SK-N-SH treated with all-trans-retinoic acid at 6 μM for 48 hours (cell line): ENCODE results near the gene TNP2.

ENCODE experiments used
- ARNTL ChIP-seq: fragments of 450-650 bp; formaldehyde crosslinking; IDR thresholded peaks from 2 replicates; pipeline ENCODE4 v1.5.0; 2020; ENCODE audit warnings: low read depth, mild to moderate bottlenecking, moderate library complexity, borderline replicate concordance
- BACH2 ChIP-seq: fragments of 250-450 bp; sonication (Bioruptor Pico); IDR thresholded peaks from 2 replicates; pipeline ENCODE4 v1.9.0; 2021; ENCODE audit warnings: mild to moderate bottlenecking, borderline replicate concordance
- CSDC2 ChIP-seq: fragments of 250-450 bp; sonication (Bioruptor Pico); IDR thresholded peaks from 2 replicates; pipeline ENCODE4 v1.5.0; 2020; ENCODE audit warnings: mild to moderate bottlenecking, moderate library complexity
- RARB ChIP-seq: fragments of 250-450 bp; sonication (Bioruptor Pico); IDR thresholded peaks from 2 replicates; pipeline ENCODE4 v1.8.0; 2021; ENCODE audit warnings: mild to moderate bottlenecking, moderate library complexity
- SNAI2 ChIP-seq: fragments of 250-450 bp; sonication (Bioruptor Pico); IDR thresholded peaks from 2 replicates; pipeline ENCODE4 v1.5.0; 2020; ENCODE audit warnings: mild to moderate bottlenecking, moderate library complexity
- TCF4 ChIP-seq: fragments of 250-450 bp; sonication (Bioruptor Pico); IDR thresholded peaks from 2 replicates; pipeline ENCODE4 v1.8.0; 2021; ENCODE audit warnings: mild to moderate bottlenecking, moderate library complexity, borderline replicate concordance
- ZFP3 ChIP-seq: fragments of 250-450 bp; sonication (Bioruptor Pico); IDR thresholded peaks from 2 replicates; pipeline ENCODE4 v1.5.0; 2020; ENCODE audit warnings: mild to moderate bottlenecking, moderate library complexity
- ZFP30 ChIP-seq: fragments of 450-650 bp; formaldehyde crosslinking; IDR thresholded peaks from 2 replicates; pipeline ENCODE4 v1.5.0; 2022; ENCODE audit warnings: mild to moderate bottlenecking, moderate library complexity
- ZNF8 ChIP-seq: fragments of 450-650 bp; formaldehyde crosslinking; IDR thresholded peaks from 2 replicates; pipeline ENCODE4 v1.5.0; 2020; ENCODE audit warnings: mild to moderate bottlenecking, moderate library complexity
- TF ChIP-seq, protein P1 (sequence below): fragments of 250-450 bp; sonication (Bioruptor Pico); IDR thresholded peaks from 2 replicates; pipeline ENCODE4 v1.5.1; 2021; ENCODE audit warnings: mild to moderate bottlenecking, moderate library complexity
- TF ChIP-seq, protein P2 (sequence below): fragments of 250-450 bp; sonication (Bioruptor Pico); IDR thresholded peaks from 2 replicates; pipeline ENCODE4 v1.8.0; 2020; ENCODE audit warnings: mild to moderate bottlenecking, moderate library complexity, borderline replicate concordance

DNA sequence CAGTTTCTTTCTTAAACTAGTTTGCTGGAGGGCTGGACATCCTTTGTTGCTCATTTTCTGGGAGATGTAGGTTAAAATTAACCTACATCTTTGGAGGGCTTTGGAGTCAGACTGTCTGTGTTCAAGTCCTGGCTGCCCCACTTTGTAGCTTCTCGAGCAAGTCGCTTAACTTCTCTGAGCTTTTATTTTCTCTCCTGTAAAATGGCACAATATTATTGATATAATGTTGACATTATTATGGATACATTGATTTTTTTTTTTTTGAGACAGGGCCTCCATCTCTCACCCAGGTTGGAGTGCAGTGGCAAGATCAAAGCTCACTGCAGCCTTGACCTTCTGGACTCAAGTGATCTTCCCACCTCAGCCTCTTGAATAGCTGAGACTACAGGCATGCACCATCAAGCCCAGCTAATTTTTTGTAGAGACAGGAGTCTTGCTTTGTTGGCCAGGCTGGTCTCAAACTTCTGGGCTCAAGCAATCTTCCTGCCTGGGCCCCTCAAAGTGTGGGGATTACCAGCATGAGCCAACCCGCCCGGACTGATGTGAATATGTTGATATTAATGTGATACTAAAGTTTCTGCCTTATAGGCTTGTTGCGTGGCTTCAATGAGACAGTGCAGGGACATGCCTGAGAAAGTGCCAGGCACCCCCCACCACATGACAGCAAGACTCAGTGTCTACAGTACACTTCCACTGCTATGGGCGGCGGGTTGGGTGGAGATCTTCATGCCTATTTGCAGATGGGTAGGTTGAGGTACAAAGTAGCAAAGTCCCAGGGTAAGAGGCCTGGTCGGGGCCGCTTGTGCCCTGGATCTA lies 44.6 kb upstream of the TNP2 start:
- TF ChIP-seq, protein P1, sequence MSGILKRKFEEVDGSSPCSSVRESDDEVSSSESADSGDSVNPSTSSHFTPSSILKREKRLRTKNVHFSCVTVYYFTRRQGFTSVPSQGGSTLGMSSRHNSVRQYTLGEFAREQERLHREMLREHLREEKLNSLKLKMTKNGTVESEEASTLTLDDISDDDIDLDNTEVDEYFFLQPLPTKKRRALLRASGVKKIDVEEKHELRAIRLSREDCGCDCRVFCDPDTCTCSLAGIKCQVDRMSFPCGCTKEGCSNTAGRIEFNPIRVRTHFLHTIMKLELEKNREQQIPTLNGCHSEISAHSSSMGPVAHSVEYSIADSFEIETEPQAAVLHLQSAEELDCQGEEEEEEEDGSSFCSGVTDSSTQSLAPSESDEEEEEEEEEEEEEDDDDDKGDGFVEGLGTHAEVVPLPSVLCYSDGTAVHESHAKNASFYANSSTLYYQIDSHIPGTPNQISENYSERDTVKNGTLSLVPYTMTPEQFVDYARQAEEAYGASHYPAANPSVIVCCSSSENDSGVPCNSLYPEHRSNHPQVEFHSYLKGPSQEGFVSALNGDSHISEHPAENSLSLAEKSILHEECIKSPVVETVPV (CRISPR knock-in tag), result no peak
- TF ChIP-seq ZNF8 (no peak), RARB (CRISPR knock-in tag) (no peak), ZFP3 (no peak), ARNTL (no peak), SNAI2 (CRISPR knock-in tag) (no peak), BACH2 (CRISPR knock-in tag) (no peak), TCF4 (CRISPR knock-in tag) (no peak), ZFP30 (CRISPR knock-in tag) (no peak), CSDC2 (CRISPR knock-in tag) (no peak)
- TF ChIP-seq, protein P2, sequence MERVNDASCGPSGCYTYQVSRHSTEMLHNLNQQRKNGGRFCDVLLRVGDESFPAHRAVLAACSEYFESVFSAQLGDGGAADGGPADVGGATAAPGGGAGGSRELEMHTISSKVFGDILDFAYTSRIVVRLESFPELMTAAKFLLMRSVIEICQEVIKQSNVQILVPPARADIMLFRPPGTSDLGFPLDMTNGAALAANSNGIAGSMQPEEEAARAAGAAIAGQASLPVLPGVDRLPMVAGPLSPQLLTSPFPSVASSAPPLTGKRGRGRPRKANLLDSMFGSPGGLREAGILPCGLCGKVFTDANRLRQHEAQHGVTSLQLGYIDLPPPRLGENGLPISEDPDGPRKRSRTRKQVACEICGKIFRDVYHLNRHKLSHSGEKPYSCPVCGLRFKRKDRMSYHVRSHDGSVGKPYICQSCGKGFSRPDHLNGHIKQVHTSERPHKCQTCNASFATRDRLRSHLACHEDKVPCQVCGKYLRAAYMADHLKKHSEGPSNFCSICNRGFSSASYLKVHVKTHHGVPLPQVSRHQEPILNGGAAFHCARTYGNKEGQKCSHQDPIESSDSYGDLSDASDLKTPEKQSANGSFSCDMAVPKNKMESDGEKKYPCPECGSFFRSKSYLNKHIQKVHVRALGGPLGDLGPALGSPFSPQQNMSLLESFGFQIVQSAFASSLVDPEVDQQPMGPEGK, result no peak
